Stimulated activated CD4-positive, alpha-beta T cell treated with anti-CD3 and anti-CD28 coated beads, Interleukin-12 subunit alpha, Interleukin-12 subunit beta, amount 100 ng/mL, for 48 hours (primary cell): ENCODE measurements around the gene B3GAT1.

Experiments
- DNase-seq, 3 donors: peaks; one replicate each; pipeline ENCODE4 v3.0.0-alpha.2; 2020; ENCODE audit warnings: low read depth in 2 of 3, low spot score in 1 of 3

B3GAT1 gene

DNA sequence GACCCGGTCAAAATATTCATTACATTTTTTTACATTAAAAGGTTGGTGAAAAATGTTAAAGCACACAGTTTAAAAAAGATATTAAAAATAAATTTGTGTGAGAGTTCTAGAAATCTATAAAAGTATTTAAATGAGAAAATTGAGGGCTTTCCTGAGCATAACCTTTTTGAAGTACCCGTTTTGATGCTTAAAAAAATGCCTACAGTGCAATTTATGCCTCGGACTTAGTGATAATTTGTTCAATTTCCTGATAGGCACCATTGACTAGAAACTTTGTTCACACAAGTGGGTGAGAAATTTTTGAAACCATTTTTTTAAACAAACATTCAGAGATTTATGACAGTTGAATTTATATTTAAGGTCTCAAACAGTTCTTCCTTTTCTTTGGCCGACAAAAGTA is 29.7 kb upstream of the B3GAT1 start:
- DNase-seq = no peak

DNA sequence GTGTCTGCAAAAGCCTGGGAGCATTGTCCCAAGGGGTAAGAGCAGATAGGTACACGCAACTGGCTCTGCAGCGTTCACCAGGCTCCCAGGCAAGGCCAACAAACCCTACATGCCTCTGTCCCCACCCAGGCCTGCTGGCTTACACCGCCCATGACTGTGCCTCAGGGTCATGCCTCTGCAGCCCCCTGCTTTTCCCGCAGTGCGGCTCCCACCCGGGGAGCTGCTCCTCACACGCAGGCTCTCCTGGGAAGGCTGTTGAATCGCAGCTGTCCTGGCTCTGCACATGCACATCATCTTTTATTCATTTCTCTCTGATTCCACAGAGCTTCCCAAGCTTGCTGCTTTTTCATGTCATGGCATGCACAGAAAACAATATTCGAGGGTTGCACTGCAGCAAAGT is 29.2 kb upstream of the B3GAT1 start:
- DNase-seq = no peak

DNA sequence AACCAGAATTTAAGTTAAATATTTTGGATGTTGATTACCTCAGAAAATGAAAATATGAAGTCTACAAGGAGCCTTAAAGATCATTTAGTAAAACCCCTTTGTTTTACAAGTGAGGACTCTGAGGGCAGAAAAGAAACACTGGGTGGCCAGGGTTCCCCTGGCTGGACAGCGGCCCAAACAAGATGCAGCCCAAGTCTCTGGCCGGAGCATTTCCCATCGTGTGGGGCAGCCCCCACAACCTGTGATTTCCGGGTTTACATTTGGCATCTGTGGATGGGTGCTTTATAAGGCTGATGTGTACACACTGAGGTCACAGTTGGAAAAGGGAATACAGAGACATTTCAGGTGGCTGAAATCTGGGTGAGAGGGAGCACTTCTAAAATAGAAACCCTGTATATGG is 28.8 kb upstream of the B3GAT1 start:
- DNase-seq = no peak

DNA sequence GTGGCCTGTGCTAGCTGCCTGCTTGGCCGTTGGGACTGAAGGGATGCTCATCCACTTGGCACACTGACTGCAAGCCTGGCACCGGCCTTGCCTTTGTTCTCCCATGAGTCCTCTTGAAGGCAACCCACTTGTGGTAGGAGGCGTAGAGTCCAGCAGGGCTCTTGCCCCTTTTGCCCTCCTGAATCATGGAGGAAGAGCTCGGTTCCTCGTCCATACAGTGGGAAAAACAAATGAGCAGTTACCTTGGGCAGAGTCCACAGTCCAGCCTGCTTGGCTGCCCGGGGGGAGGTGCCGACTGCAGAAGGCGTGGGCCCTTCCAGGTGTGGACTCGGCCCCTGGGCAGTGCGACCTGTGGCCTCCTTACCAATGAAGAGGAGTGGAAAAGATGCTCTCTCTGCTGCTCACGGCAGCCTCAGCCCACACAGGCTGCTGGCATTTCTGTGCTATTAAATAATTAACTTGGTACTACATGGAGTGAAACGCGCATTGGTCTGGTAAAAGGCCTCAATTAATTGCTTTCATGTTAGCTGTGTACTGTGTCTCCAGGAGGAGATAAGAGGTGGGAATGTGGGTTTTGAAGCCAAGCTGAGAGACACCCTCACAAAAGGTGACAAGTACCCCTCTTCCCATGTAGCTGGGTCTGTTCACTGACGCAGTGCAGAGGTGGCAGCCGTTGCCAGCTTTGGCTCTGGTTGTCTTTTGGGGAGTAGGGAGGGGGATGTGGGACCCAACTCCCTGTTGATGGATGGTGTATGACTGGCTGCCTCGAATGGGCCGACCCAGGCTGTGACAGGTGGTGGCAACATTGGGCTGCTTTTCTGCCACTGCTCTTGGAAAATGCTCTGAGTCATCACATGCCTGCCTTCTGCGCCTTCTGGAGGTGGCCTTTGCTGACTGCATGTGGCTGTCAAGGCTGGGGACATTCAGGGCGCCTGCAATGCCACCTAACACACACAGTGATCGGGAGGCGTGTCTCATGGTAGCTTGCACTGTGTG is 26.8 kb upstream of the B3GAT1 start:
- no peak for DNase-seq

DNA sequence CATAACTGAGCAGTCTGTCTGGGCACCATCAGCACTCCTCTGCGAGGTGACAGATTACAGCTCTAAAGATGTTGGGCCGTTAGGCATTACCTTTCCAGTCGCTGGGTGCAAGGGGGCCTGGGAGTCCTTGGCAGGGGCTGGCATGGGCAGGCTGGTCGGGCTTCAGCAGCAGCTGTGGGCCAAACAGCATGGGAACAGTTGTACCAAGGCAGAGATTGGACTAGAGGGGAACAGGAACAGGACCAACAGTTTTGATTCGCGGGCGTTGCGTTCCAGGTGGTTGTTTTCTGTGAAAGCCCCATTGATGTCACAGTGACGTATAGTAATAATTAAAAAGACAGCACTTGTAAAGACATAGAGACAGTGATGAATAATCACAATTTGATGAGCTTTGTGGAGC is 25.8 kb upstream of the B3GAT1 start:
- no peak for DNase-seq

DNA sequence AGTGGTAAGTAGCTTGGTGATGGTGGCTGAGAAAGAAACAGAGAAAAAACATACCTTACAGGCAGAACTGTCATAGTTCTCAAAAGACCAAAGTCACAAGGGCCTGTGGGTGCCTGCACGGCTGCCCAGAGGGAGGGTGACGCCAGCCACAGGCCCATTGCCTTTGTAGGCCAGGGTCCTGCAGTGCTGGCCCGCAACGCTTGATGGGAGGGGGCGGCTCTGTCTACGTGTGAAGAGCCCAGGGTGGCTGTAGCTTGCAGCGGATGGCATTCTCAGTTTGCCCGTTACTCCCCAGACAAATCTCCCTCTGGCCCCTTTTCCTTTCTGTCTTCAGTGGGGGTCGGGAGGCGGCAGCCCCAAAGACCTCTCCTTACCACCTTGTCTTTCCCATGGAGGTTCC is 24.7 kb upstream of the B3GAT1 start:
- DNase-seq = no peak

DNA sequence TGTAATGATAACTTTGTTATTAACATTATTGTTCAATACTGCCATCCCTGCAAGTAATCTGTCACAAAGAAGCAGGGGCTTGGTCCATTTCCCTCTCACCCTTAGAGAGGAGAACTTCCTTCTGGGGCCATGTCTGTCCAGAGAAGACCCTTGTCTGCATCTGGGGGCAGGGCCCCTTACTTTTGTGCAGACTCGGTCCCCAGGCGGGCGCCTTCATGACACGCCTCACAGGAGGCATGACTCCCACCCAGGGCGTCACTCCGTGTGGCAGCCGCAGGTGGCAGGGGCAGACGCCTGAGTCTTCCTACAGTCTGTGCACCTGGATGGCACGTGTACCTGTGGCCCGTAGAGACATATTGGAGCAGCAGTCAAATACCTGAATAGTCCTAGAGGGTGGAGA is 21.8 kb upstream of the B3GAT1 start:
- DNase-seq = no peak

DNA sequence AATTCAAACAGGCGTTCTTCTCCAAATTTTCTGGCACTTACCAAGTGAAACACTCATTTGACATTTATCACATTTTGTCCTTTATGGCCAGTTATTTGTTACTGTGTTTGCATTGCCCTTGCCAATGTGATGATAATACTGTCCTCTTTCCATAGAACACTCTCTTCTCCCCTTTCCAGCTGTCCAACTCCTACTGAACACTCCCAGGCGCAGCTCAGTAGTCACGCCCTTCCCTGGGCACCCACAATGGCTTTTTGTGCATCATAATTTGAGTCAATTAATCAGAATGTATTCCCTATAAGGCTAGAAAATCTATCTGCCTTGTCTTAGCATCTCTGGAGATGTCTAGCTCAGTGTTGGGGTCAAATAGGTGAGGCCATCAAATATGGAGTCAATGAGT is 21.2 kb upstream of the B3GAT1 start:
- DNase-seq = no peak

DNA sequence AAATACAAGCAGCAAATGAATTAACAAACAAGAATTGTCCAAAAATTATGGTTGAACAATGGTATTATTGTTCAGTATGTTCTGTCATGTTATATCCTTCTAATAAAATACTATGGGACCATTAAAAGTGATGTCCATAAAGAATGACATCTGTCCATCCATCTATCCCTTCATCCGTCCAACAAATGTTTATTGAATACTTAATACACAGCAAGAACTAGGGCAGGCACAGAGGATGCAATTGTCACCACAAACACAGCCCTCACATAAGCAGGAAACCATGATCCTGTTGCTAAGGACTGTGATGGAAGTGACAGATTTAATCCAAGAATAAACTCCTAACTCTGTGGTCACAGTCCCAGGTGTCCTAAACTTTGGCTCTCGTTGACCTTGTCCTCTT is 20.7 kb upstream of the B3GAT1 start:
- no peak for DNase-seq

DNA sequence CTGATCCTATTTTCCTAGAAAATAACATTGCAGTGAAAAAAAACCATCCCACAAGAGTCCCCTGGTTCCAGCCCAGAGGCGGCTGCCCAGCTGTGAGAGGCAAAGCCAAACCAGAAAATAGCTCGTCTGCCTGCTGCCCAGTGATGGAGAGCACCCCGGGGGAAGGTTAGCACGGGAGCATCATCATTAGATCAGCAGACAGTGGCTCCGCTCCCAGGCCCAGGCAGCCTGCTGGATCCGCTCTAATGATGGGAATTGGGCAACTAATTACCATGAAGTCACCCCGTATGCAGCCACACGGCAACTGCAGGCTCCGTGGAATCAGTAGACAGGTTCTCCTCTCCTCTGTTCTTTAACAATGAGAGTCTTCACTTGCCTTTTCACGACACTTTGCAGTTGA is 17.1 kb upstream of the B3GAT1 start:
- DNase-seq = no peak

DNA sequence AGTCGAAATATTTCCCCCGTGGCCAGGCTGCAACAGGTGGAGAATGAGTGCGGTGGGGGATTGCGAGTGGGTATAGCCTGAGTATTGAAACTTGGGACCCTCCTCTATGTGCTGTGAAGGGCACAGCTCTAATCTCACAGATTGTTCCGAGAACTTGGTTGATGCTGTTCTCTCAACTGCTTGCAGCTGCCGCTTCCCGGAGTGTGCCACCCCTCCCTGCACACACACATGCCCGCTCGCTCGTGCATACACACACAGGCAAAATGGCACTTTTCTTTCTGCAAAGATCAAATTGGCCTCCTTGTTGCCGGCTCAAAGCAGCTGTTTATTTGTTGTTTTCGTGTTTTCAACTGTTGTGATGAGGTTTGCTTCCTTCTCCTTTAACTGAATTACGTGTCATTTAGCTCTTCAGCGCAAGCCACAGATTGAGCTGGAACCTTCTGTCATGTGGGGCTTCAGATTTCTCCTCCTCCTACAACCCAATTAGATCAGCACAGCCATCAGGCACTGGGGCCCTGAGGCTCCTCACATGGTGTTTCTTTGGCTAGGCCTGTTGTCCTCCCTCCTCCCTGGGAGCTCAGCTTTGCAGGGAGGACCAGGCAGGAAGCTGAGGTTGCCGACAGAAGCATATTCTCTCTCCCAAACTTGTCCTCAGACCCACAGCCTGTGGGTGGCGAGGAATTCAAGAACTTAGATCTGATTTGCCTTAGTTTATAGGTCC is 13.9 kb upstream of the B3GAT1 start:
- no peak for DNase-seq

DNA sequence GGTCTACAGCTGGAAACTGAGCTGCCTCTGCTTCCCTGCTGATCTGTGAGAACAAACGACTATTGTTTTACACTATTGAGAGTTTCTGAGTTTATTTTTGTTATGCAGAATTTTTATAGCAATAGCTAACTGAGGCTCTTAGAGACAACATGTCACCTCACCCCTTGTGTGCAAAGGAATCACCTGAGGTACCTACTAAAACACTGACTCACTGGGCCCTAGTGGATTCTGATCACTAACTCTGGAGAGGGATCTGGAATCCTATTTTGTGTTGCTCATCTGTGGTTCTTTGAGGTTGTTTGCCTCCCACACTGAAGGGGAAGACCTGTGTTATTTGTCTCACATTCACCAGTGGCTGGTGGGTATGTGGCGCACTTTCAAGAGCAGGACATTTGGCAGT is 13.4 kb upstream of the B3GAT1 start:
- DNase-seq = no peak

DNA sequence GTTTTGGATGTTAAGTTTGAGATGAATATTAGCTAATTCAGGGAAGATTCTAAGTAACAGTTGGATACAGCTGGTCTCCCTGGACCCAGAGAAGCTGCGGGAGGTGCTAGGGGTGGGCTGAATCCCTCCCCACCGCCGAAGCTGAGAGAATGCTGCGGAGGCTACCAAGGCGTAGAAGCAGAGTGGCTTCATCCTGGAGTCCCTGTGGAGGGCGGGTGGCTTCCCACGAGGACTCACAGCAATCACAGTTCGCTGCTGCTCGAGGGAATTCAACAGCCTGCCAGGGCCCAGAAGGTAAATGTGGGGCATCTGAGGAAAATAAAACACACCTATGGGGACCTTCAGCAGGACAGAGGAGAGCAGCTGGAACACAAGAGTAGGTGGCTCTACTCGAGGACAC is 11.1 kb upstream of the B3GAT1 start:
- DNase-seq = no peak

DNA sequence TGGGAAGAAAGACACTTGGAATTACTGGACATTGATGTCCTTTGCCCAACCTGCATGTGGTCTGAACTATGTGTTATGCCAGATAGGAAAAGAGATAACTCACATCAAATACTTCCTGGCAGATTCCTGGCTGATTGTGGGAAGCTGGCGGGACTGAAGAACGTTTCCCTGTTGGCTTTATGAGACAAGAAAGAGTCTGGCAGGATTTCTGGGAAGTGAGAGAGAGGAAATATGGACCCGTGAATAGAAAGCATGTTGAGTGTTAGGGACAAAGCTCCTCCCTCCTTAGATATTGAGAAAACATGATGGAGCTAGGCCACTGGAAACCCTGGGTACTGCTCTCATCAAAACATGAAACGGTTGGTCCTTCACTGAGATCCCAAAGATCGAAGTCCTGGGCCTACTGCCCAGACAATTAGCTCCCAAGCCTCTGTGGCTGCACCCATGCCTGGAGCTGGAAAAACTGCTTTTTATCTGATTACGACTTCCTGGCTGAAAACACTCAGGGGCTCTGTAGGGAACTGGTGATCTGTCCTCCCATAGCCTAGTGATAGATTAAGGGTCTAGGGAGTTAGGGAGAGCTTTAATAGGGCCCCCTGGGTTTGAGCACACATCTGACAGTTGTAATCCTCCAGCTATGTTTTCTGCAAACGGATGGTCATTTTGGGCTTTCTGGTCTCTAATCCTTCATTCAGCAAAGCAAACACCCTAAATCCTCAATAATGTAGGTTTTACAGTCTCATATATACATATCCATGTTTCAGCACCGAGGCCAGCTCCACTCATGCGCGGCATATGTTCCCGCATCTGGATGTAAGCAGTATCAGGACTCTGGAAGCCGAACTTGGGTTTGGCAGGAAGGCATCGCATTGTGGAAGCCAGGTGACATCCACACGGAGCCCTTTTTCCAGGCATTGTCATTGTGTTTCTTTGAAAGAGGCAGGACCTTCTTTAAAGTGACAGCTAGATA is 6.1 kb upstream of the B3GAT1 start:
- DNase-seq = no peak

DNA sequence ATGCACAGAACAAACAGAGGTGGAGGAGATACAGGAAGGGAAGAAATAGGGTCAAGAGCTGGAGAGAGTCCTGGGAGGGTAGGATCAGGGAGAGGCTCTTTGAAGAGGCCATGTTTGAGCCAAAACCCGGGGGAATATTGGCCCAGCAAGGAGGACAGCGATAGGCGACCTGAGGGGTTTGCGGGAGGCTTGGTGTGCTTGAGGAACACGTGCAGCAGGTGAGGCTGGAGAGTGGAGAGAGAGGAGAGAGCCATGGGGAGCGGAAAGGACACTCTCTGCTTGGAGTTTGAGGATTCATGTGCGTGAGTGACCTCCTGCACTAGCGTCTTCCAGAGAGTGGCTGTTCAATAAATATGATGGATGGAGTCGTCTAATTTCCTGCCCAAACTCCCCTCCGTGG is 4.7 kb upstream of the B3GAT1 start:
- no peak for DNase-seq

DNA sequence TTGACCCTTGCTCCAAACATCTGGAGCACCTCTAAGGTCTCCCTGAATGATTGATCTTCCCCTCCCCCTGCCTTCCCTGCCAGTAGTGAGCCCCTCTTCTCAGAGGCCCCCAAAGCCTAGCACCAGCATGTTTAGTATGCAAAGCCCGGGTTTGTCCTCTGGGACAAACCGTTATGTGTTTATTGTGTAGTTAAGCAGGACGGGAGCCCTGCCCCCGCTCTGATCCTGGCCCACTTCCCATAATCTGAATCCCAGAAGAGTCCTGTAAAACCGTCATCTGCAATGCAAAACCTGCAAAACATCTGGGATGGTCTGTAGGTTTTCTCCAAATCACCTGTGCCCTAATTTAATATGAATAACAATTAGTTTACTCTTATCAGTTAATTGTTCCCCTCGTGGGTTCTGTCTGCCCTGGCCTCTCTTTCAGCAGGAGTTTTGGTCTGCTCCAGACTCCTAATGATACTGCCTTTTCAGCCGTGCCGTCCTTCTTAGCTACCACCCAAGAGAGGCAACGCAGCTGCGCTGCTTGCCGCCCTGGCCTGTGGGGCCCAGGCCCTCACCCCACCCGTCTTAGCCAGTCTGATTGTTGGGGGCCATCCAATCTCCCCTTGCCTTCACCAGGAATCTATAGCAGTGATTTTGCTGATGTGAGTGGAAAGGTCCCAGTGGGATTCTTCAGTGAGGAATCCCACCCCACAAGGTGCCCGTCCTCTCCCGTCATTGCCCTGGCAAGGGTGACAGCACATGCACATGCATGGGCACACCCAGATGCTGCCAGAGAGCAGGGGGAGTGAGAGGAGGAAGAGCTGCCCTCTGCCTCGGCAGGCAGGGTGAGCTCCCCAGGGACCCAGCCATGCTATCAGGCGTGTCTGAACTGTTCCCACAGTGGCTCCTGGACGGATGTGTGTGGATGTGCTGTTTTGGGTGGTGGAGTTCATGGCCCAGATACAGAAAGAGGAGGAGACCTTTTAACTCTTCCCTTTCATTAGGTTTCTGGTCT is 3.0 kb upstream of the B3GAT1 start:
- DNase-seq = no peak

DNA sequence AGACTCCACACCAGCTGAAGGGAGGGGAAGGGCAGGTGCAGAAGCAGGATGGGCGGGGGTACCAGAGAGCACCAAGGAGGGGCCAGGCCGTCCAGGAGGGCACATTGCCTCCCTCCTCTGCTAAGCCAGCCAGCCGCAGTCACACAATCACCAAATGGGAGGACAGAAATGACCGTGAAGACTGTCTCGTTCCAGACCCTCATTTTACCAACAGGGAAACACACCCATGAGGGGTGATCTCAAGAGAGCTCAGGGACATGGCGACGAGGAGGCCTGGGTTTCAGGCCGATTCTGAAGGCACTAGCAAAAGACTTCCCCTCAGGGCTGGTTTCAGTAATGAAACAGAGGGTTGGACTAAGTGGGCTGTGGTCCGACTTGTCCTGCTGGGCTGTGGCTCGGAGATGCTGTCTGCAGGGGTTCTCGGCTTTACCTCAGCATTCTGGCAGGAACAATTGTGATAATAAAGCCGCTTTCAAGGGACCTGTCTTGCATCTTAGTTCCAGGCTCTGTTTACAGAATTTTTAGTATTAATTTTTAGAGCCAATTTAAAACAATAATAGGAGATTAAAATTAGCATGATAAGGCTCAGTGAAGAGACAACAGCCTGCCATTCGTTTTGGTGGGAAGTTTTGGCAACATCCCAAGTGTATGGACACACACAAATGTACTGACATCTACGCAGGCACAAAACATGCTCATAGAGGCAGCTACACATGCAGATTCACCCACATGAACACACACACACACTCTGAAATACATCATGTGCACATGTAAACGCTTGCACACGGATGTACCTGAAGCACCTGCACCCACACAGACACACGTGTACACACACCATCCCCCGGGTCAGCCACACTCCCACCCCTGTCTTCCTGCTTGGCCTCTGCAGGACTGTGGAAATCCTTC is 2.0 kb upstream of the B3GAT1 start:
- no peak for DNase-seq

DNA sequence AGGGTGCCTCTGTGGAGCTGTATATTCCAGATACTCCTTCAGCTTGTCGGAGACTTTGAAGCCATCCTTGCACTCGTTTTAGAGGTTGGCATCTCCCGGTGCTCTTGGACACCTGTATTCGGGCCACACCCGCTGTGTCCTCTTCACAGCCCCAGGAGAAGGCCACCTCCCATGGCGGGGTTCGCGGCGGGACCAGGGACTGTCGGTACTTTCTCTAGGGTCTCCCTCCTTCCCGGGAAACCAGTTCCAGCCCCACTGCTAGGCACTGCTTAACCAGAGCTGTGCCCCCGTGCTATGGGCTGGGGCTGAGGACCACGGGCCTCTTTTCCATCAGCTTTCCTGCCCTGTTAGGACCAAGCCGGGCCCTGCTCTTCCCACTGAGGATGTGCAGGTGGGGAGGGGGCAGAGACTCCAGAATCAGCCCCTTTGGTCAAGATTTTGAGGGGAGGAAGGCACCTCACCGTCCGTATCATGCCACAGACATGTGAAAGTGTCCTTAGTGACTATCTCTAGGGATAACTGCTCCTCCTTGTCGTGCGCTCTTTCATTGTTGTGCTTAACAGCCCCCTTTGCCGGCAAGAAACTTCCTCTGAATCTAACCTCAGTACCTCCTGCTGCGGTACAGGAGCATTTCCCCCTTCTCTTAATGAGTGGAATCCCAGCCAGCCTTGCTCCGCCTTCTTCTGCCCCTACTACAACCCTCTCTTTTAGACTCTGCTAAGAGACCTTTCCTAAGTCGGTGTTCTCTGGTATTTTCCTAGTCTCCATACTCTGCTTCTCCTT is 1.2 kb upstream of the B3GAT1 start:
- no peak for DNase-seq
